ENCODE results near the gene TUBA1C. TPM values are rescaled to one million over a fixed set of nuclear protein-coding genes. Genes with fewer than 3 reads are reported as not detected.

The TUBA1C gene
- total and polyA plus RNA-seq, 8 donors = 63.7 to 403 (median 155) TPM

- TF ChIP-seq POLR2AphosphoS5 (IDR thresholded peaks at IDR 0.05) (no peak), POLR2A (IDR thresholded peaks at IDR 0.05) (no peak)
- TF ChIP-seq, protein P1, sequence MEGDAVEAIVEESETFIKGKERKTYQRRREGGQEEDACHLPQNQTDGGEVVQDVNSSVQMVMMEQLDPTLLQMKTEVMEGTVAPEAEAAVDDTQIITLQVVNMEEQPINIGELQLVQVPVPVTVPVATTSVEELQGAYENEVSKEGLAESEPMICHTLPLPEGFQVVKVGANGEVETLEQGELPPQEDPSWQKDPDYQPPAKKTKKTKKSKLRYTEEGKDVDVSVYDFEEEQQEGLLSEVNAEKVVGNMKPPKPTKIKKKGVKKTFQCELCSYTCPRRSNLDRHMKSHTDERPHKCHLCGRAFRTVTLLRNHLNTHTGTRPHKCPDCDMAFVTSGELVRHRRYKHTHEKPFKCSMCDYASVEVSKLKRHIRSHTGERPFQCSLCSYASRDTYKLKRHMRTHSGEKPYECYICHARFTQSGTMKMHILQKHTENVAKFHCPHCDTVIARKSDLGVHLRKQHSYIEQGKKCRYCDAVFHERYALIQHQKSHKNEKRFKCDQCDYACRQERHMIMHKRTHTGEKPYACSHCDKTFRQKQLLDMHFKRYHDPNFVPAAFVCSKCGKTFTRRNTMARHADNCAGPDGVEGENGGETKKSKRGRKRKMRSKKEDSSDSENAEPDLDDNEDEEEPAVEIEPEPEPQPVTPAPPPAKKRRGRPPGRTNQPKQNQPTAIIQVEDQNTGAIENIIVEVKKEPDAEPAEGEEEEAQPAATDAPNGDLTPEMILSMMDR (IDR thresholded peaks at IDR 0.05) = no peak
- peaks cover 28 to 52% (median 44%) of the 10 kb centered on the region in 4 donors for H3K4me1 ChIP-seq
- WGBS, 5 donors = 7 to 29% (median 16%) methylated on average over 28 to 82 of the region's 82 CpGs
- no peaks in the 10 kb centered on the region for H3K36me3 ChIP-seq
- H3K27me3 ChIP-seq = peaks cover 32 to 74% (median 46%) of the 10 kb centered on the region in 3 donors
- peak in 1 of 2 donors; percentile 65 for DNase-seq
- H3K4me3 ChIP-seq = peak within 1 kb of the TSS in 2 of 4 donors; percentile 14 to 32
- H3K27ac ChIP-seq = no peak within 1 kb of the TSS
- no peaks in the 10 kb centered on the region for H3K9me3 ChIP-seq
- intact Hi-C loops (cut with DNase I; ENCODE audit: low total_unique reads) = no loop called here
Observed at GRCh38 chr12:49295082-49295936, 30.4 kb downstream of the TUBA1C start, which contains the start of gene PRPH. Gene PRPH (plus strand): TSS chr12:49295147. CDS start chr12:49295201, 54 bp downstream.

GRCh38 chr12:49296034-49296835 lies 31.4 kb downstream of the TUBA1C start:
- peak overlapping the region; percentile 18 to 47 (median 33) for H3K4me3 ChIP-seq
- intact Hi-C loops (cut with DNase I; ENCODE audit: low total_unique reads) = no loop called here
- peaks cover 32 to 84% (median 46%) of the 10 kb centered on the region in 3 donors for H3K27me3 ChIP-seq
- H3K27ac ChIP-seq = no peak overlapping the region
- peaks cover 28 to 52% (median 44%) of the 10 kb centered on the region in 4 donors for H3K4me1 ChIP-seq
- DNase-seq = peak; percentile 57 to 83
- H3K36me3 ChIP-seq = no peaks in the 10 kb centered on the region
- WGBS, 5 donors = 16 to 34% (median 19%) methylated on average over 26 to 54 of the region's 54 CpGs
- TF ChIP-seq POLR2AphosphoS5 (IDR thresholded peaks at IDR 0.05) = no peak
- TF ChIP-seq, protein P1 (IDR thresholded peaks at IDR 0.05) = peak in 4 of 7 experiments; percentile 39 to 77 (median 66)
- H3K9me3 ChIP-seq = no peaks in the 10 kb centered on the region

DNA sequence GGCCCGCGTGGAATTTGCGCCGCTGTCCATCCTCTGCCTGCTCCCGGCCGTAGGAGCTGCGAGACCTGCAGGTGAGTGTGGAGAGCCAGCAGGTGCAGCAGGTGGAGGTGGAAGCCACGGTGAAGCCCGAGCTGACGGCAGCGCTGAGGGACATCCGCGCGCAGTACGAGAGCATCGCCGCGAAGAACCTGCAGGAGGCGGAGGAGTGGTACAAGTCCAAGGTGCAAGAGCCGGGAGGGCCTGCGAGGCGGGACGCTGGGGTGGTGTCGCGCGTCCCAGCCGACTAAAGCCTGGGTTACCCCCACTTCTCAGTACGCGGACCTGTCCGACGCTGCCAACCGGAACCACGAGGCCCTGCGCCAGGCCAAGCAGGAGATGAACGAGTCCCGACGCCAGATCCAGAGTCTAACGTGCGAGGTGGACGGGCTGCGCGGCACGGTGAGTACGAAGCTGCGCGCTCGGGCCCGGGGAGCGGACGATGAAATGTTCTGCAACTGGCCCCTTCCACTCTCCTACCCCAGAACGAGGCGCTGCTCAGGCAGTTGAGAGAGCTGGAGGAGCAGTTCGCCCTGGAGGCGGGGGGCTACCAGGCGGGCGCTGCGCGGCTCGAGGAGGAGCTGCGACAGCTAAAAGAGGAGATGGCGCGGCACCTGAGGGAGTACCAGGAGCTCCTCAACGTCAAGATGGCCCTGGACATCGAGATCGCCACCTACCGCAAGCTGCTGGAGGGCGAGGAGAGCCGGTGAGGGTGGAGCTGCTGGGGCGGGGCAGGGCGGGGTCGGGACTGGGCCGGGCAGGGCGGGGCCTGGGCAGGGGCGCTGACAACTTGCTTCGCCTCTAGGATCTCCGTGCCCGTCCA lies 32.2 kb downstream of the TUBA1C start:
- H3K27me3 ChIP-seq = peaks cover 32 to 92% (median 46%) of the 10 kb centered on the region in 3 donors
- peak; percentile 43 to 61 for DNase-seq
- intact Hi-C loops (cut with DNase I; ENCODE audit: low total_unique reads) = no loop called here

More for the DNA sequence above, 32.2 kb downstream of the TUBA1C start:
- Histone ChIP-seq H3K4me3 (peak overlapping the region; percentile 18 to 47 (median 33)), H3K36me3 (no peaks in the 10 kb centered on the region), H3K9me3 (no peaks in the 10 kb centered on the region), H3K27ac (no peak overlapping the region), H3K4me1 (peaks cover 28 to 52% (median 44%) of the 10 kb centered on the region in 4 donors)
- TF ChIP-seq POLR2AphosphoS5 (IDR thresholded peaks at IDR 0.05) (no peak), EP300 (IDR thresholded peaks at IDR 0.05) (no peak), POLR2A (IDR thresholded peaks at IDR 0.05) (no peak)
- TF ChIP-seq, protein P1 (IDR thresholded peaks at IDR 0.05) = peak in 3 of 7 experiments; percentile 1 to 9 (median 4)
- WGBS, 5 donors = 2 to 5% (median 3%) methylated on average over 24 to 77 of the region's 77 CpGs
